GM10248 (cell line): ENCODE results near the gene RFTN2.

Experiments used
- CTCF ChIA-PET: fragments of 300-600 bp; sonication (Branson Sonifier 250); formaldehyde crosslinking; extraction: SDS; loops from one replicate; lab custom pipeline; 2021; ENCODE audit warnings: antibody characterized with exemption; lab: Yijun Ruan, JAX
- POLR2A ChIA-PET: fragments of 350-650 bp; sonication (Branson Sonifier 250); formaldehyde crosslinking; extraction: SDS; loops from one replicate; lab custom pipeline; 2020; ENCODE audit warnings: antibody characterized with exemption; lab: Yijun Ruan, JAX
- DNase-seq: peaks from one replicate; pipeline ENCODE4 v3.0.0; 2012; ENCODE audit errors: extremely low spot score
- TF ChIP-seq, protein P1 (sequence below): IDR thresholded peaks from 2 replicates; pipeline ENCODE4 v1.5.1; 2012; ENCODE audit warnings: mild to moderate bottlenecking, low read depth; ENCODE audit errors: extremely low read depth, missing control alignments, control extremely low read depth

RFTN2 gene

DNA sequence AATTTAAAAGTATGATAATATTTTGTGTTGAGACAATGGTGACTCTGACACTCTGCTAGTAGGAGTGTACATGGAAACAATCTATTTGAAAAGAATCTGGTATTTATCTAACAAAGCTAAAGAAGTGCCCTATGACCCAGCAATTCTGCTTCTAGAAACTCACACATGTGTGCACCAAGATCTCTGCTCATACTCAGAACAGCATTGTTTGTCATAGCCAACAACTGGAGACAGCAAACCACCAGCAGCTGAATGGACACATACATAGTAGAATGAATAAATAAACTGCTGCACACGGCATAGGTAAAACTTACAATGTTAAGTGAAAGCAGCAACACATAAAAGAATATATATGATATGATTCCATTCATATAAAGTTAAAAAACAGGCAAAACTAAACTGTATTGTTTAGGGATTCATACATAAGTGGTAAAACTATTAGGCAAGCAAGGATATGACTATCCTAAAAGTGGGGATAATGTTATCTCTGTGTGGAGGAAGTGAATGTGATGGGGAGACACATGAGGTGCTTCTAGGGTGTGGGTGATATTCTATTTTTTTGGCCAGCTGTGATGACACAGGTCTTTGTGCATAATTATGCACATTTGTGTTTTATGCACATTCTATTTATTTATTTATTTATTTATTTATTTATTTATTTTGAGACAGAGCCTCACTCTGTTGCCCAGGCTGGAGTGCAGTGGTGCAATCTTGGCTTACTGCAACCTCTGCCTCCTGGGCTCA lies 71.1 kb downstream of the RFTN2 start:
- ChIA-PET POLR2A (no interaction called here), CTCF (interaction anchor here (1.3 kb wide), 2 partner anchors 13 to 28 kb away, joined by 3 read pairs; no protein-coding TSS in a partner anchor)
- no peak for DNase-seq
- TF ChIP-seq, protein P1, sequence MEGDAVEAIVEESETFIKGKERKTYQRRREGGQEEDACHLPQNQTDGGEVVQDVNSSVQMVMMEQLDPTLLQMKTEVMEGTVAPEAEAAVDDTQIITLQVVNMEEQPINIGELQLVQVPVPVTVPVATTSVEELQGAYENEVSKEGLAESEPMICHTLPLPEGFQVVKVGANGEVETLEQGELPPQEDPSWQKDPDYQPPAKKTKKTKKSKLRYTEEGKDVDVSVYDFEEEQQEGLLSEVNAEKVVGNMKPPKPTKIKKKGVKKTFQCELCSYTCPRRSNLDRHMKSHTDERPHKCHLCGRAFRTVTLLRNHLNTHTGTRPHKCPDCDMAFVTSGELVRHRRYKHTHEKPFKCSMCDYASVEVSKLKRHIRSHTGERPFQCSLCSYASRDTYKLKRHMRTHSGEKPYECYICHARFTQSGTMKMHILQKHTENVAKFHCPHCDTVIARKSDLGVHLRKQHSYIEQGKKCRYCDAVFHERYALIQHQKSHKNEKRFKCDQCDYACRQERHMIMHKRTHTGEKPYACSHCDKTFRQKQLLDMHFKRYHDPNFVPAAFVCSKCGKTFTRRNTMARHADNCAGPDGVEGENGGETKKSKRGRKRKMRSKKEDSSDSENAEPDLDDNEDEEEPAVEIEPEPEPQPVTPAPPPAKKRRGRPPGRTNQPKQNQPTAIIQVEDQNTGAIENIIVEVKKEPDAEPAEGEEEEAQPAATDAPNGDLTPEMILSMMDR, result no peak

DNA sequence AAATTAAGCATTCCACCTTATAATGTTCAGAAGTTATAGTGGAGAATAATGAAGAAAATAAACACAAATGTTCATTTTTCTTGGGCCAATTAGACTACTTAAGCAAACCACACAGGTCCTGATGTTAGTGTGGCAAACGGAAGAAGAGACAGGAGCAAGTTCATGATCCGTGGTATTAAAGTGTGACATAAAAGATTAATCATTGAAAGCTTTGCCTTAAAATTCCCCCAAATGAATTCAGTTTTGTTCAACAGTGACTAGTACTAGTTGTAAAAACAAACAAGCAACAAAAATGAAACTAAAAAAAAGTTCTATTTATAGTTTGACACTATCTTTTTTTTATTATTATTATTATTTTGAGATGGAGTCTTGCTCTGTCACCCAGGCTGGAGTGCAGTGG lies 73.7 kb downstream of the RFTN2 start:
- POLR2A ChIA-PET, result no interaction called here
- CTCF ChIA-PET, result no interaction called here
- no peak for DNase-seq
- TF ChIP-seq, protein P1, result no peak

DNA sequence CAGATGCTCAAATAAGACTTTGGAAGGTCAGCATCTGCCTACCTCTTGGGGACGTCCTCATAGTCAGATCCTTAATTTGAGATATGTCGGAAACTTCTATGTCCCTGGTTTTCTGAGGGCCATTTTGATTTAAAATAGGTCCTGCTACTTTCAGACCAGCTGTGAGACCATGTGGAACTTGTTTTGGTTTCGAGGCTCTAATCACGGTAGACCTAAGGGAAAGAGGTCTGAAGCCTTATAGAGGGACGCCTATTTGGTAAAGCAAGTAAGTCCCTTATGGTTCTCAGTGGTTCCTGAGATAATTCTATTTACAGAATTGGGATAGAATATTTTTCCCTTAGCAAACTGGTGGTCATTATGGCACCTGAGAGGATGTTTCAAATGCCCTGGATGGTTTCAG lies 75.1 kb downstream of the RFTN2 start:
- TF ChIP-seq, protein P1, result no peak
- ChIA-PET CTCF (interaction anchor here (1.0 to 1.5 kb wide), 8 partner anchors 9 to 697 kb away, joined by 3 to 6 read pairs (median 4); partner anchors contain the start of gene MARS2), POLR2A (interaction anchor here (1.0 kb wide), 1 partner anchor 100 kb away, joined by 4 read pairs; the partner anchor contains the start of genes HSPD1 and HSPE1)
- DNase-seq, result no peak

DNA sequence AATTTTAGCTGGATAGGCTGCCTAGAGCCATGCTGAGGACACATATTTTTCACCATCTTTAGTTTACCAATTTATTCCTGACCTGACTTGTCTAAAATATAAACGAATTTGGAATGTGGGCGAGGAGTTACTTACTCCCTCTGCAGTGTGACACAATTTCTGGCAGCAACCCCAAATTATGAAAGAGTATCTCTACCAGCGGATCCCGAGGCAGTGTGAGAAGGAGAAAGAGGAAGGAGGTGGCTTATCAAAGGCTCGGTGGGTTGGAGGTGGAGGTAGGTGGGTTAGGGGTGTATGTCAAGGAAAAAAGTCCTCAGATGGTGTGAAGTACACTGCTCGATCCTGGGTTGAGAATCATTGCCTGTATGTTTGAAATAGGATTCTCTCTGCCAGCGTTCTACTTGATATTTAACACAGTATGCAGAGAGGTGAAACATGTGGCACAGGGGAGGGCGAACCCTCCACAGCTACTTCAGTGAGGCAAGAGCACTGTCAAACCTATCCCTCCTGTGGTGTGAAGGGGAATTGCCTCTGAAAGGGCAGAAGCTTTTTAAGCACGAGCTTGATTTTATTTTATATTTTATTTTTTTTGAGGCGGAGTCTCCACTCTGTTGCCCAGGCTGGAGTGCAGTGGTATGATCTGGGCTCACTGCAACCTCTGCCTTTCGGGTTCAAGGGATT lies 76.0 kb downstream of the RFTN2 start:
- DNase-seq, result peak; percentile 51
- POLR2A ChIA-PET, result interaction anchor here (1.0 kb wide), 1 partner anchor 100 kb away, joined by 4 read pairs; the partner anchor contains the start of genes HSPD1 and HSPE1
- TF ChIP-seq, protein P1, result peak; percentile 24
- CTCF ChIA-PET, result interaction anchor here (1.0 to 1.5 kb wide), 8 partner anchors 8 to 697 kb away, joined by 3 to 6 read pairs (median 4); partner anchors contain the start of gene MARS2

DNA sequence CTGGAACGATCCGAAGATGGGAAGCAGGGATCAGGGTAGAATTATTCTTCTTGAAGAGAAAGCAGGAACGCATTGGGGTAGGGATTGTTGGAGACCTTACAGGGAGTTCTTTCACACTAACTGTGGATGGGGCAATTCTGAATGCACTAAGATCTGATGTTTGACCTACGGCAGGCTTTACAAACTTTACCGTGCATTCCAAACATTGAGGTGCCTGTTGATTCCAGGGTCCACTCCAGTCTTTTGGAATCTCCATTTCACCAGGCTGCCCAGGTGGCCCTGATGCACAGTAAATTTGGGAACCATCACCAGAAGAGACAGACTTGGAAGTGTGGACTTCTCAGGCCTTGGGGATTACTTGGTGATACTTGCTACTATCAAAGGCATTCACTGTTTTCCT lies 76.9 kb downstream of the RFTN2 start:
- CTCF ChIA-PET, result no interaction called here
- TF ChIP-seq, protein P1, result no peak
- no peak for DNase-seq
- POLR2A ChIA-PET, result no interaction called here

DNA sequence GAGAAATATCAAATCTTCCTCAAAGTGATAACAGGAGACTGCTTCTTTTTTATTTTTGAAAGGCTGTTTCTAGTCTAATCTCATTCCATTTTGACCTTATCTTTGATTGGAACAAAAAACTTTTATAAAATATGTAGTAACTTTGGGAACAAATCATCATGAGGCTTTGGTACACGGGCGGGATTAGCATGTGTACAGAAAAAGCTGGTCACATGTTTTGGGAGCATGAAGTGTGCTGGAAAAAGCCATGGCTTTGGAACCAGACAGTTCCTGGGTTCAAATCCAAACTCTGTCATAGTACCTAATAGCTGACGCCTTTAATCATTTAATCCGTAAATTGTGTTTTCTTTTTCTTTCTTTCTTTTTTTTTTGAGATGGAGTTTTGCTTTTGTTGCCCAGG lies 78.2 kb downstream of the RFTN2 start:
- ChIA-PET POLR2A (no interaction called here), CTCF (no interaction called here)
- no peak for DNase-seq
- TF ChIP-seq, protein P1, result no peak
